ENCODE measurements around the gene OR8D4. TPM values are rescaled to one million over a fixed set of nuclear protein-coding genes. Genes with fewer than 3 reads are reported as not detected.

OR8D4 gene
- total RNA-seq, 4 donors from 2014 or later, result not detected

DNA sequence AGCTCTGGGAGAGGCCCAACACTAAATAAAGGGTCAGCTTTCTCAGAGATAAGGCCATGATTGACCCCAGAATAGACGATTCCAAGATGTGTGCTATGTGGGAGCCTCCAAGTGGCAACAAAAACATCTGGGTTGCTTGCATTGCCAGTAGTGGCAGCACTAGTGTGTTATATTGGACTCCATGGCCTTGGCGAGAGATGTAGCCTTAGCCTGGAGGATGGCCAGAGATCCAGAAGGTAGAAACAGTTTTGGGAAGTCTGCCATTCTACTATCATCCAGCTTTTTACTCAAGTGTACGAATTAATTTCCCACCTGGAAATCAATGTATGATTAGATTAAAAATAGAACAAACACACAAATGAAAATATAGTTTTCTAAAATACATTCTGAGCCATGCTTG lies 3.0 kb downstream of the OR8D4 start:
- DNase-seq, result no peak
- H3K36me3 ChIP-seq, result no peaks in the 10 kb centered on the region
- no peak for TF ChIP-seq POLR2A (IDR thresholded peaks at IDR 0.05)
- TF ChIP-seq, protein P1, sequence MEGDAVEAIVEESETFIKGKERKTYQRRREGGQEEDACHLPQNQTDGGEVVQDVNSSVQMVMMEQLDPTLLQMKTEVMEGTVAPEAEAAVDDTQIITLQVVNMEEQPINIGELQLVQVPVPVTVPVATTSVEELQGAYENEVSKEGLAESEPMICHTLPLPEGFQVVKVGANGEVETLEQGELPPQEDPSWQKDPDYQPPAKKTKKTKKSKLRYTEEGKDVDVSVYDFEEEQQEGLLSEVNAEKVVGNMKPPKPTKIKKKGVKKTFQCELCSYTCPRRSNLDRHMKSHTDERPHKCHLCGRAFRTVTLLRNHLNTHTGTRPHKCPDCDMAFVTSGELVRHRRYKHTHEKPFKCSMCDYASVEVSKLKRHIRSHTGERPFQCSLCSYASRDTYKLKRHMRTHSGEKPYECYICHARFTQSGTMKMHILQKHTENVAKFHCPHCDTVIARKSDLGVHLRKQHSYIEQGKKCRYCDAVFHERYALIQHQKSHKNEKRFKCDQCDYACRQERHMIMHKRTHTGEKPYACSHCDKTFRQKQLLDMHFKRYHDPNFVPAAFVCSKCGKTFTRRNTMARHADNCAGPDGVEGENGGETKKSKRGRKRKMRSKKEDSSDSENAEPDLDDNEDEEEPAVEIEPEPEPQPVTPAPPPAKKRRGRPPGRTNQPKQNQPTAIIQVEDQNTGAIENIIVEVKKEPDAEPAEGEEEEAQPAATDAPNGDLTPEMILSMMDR (IDR thresholded peaks at IDR 0.05), result no peak
- intact Hi-C loops (cut with DNase I), result no loop called here
- H3K9me3 ChIP-seq, result no peaks in the 10 kb centered on the region
- no peak overlapping the region for H3K4me3 ChIP-seq
- no peak overlapping the region for H3K27ac ChIP-seq
- H3K4me1 ChIP-seq, result no peaks in the 10 kb centered on the region
- no peaks in the 10 kb centered on the region for H3K27me3 ChIP-seq
- 51 to 60% methylated on average over 3 of the region's 3 CpGs for WGBS, 2 donors

DNA sequence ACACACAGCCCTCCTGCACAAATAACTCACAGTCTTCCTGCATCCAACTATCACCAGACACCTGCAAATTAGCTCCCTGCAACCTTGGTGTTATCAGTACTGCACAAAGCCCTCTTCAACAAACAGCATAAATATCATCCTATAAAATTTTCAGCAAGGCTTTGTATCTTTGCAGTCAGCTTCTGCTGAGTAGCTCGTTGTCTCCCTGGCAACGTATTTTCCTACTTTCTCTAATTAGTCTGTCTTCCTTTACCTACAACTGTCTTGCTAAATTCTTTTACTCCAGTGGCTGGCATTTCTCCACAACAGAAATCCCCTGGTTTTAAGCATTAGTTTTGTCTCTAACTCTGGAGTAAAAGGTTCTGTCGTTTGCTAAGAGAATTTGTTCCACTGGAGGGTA lies 3.9 kb downstream of the OR8D4 start:
- Histone ChIP-seq H3K9me3 (no peaks in the 10 kb centered on the region), H3K27me3 (no peaks in the 10 kb centered on the region), H3K4me3 (no peak overlapping the region), H3K27ac (no peak overlapping the region), H3K36me3 (no peaks in the 10 kb centered on the region), H3K4me1 (no peaks in the 10 kb centered on the region)
- no peak for DNase-seq
- WGBS, 2 donors, result 35 to 36% methylated on average over 3 of the region's 3 CpGs
- intact Hi-C loops (cut with DNase I), result no loop called here
- TF ChIP-seq, protein P1 (IDR thresholded peaks at IDR 0.05), result no peak
- TF ChIP-seq POLR2A (IDR thresholded peaks at IDR 0.05), result no peak

DNA sequence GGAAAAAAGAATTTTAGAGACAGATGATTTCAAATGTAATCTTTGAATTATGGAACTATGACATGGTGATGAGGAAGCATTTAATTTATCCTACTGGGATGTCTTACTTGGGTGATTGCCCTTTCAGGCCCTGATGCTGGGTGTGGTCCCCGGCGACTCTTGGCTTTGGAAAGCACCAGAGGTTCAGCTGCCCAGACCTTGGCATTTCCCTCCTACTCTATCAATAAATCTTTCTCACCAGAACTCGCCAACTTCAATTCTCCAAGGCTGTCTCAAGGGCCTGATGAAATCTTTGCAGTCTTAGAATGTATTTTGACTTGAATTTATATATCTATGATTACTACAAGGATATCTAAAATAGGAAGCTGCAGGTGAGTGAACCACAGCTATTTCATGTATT lies 19.0 kb downstream of the OR8D4 start:
- Histone ChIP-seq H3K4me1 (no peaks in the 10 kb centered on the region), H3K4me3 (no peak overlapping the region), H3K36me3 (no peaks in the 10 kb centered on the region), H3K9me3 (no peaks in the 10 kb centered on the region), H3K27ac (no peak overlapping the region), H3K27me3 (no peaks in the 10 kb centered on the region)
- no peak for DNase-seq
- intact Hi-C loops (cut with DNase I), result no loop called here
- TF ChIP-seq POLR2A (IDR thresholded peaks at IDR 0.05), result no peak
- TF ChIP-seq, protein P1 (IDR thresholded peaks at IDR 0.05), result no peak
- WGBS, 2 donors, result 39 to 71% methylated on average over 3 of the region's 3 CpGs

DNA sequence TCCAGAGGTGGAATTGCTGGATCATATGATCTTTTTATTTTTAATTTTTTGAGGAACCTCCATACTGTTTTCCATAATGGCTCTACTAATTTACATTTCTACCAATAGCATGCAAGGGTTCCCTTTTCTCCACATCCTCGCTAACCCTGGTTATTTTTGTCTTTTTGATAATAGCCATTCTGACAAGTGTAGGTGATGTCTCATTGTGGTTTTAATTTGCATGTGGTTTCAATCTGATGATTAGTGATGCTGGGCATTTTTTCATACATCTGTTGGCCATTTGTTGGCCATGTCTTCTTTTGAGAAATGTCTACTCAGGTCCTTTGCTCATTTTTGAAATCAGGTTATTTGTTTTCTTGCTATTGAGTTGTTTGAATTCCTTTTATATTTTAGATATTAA lies 22.1 kb downstream of the OR8D4 start:
- TF ChIP-seq POLR2A (IDR thresholded peaks at IDR 0.05), result no peak
- TF ChIP-seq, protein P1 (IDR thresholded peaks at IDR 0.05), result no peak
- WGBS, 2 donors, result 45 to 52% methylated on average over 1 of the region's 1 CpG
- Histone ChIP-seq H3K4me3 (no peak overlapping the region), H3K27me3 (no peaks in the 10 kb centered on the region), H3K27ac (no peak overlapping the region), H3K4me1 (no peaks in the 10 kb centered on the region), H3K9me3 (no peaks in the 10 kb centered on the region), H3K36me3 (no peaks in the 10 kb centered on the region)
- intact Hi-C loops (cut with DNase I), result no loop called here
- DNase-seq, result no peak

DNA sequence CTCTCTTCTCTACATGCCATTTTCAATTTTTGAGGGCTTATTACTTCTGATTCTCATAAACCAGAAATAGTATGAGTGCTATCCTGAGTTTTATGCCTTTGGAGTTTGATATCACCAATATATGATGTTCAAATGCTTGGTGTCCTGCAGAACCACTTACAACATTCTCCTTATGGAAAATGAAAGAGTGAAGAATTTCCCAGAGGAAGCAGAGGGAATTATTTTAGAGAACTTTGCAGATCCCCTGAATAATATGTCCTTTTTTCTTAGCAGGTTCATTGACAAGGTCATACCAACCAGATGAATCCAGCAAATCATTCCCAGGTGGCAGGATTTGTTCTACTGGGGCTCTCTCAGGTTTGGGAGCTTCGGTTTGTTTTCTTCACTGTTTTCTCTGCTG lies 37.4 kb downstream of the OR8D4 start, which contains the start of gene OR4D5:
TSS of gene OR4D5 (plus strand) at position 301 of the 400 bp plus-strand sequence. CDS start at position 301, 0 bp downstream.
- no peak for DNase-seq
- TF ChIP-seq, protein P1 (IDR thresholded peaks at IDR 0.05), result no peak
- no peak for TF ChIP-seq POLR2A (IDR thresholded peaks at IDR 0.05)

More for the DNA sequence above, 37.4 kb downstream of the OR8D4 start, which contains the start of gene OR4D5:
- 57 to 61% methylated on average over 1 of the region's 1 CpG for WGBS, 2 donors
- Histone ChIP-seq H3K9me3 (no peaks in the 10 kb centered on the region), H3K4me3 (no peak within 1 kb of the TSS), H3K27me3 (no peaks in the 10 kb centered on the region), H3K27ac (no peak within 1 kb of the TSS), H3K36me3 (no peaks in the 10 kb centered on the region), H3K4me1 (no peaks in the 10 kb centered on the region)
- intact Hi-C loops (cut with DNase I), result no loop called here
